Endodermal cell (in vitro differentiated cells): Measurements from ENCODE around the gene DDX51. TPM values are rescaled to one million over a fixed set of nuclear protein-coding genes. Genes with fewer than 3 reads are reported as not detected.

Experiments
- DNase-seq: peaks from one replicate; pipeline ENCODE4 v3.0.0-alpha.2; 2017
- H3K27ac ChIP-seq: 2 replicates; pipeline ENCODE4 v1.5.1; 2013; ENCODE audit warnings: mild to moderate bottlenecking, low read depth, low read length, moderate library complexity
- H3K27me3 ChIP-seq: 2 replicates; pipeline ENCODE4 v1.6.1; 2013; ENCODE audit warnings: mild to moderate bottlenecking, low read length, moderate library complexity; ENCODE audit not compliant: insufficient read depth, control insufficient read depth, poor library complexity, severe bottlenecking
- H3K36me3 ChIP-seq: 2 replicates; pipeline ENCODE4 v1.7.0; 2013; ENCODE audit warnings: mild to moderate bottlenecking, low read length, moderate library complexity; ENCODE audit not compliant: control insufficient read depth, insufficient read depth
- H3K4me1 ChIP-seq: one replicate; pipeline ENCODE4 v1.7.0; 2013; ENCODE audit warnings: low read length; ENCODE audit not compliant: control insufficient read depth, insufficient read depth
- H3K4me3 ChIP-seq: 2 replicates; pipeline ENCODE4 v1.5.1; 2013; ENCODE audit warnings: mild to moderate bottlenecking, low read length, moderate library complexity
- H3K9ac ChIP-seq: 2 replicates; pipeline ENCODE4 v1.6.1; 2013; ENCODE audit warnings: mild to moderate bottlenecking, low read length, moderate library complexity; ENCODE audit not compliant: poor library complexity, severe bottlenecking; ENCODE audit errors: extremely low read depth
- H3K9me3 ChIP-seq: 2 replicates; pipeline ENCODE4 v1.6.1; 2013; ENCODE audit warnings: mild to moderate bottlenecking, low read length, moderate library complexity; ENCODE audit not compliant: control insufficient read depth
- H3K27ac Mint-ChIP-seq: 2 replicates; pipeline ENCODE4 v1.8.0; 2020; ENCODE audit warnings: mixed read lengths
- H3K27me3 Mint-ChIP-seq: 2 replicates; pipeline ENCODE4 v1.8.0; 2021; ENCODE audit warnings: mild to moderate bottlenecking, mixed read lengths; ENCODE audit not compliant: insufficient read depth
- H3K36me3 Mint-ChIP-seq: 2 replicates; pipeline ENCODE4 v1.8.0; 2020; ENCODE audit warnings: low read depth, mixed read lengths
- H3K4me1 Mint-ChIP-seq: 2 replicates; pipeline ENCODE4 v1.8.0; 2020; ENCODE audit warnings: mixed read lengths
- H3K4me3 Mint-ChIP-seq: 2 replicates; pipeline ENCODE4 v1.8.0; 2020; ENCODE audit warnings: mild to moderate bottlenecking, moderate library complexity, mixed read lengths
- H3K9me3 Mint-ChIP-seq: 2 replicates; pipeline ENCODE4 v1.8.0; 2020; ENCODE audit warnings: mild to moderate bottlenecking, mixed read lengths
- CTCF ChIP-seq: fragments of 200-600 bp; sonication (generic); conservative IDR thresholded peaks from 2 replicates; pipeline ENCODE4 v1.5.0; 2021; ENCODE audit warnings: antibody characterized with exemption, mild to moderate bottlenecking
- WGBS, 2 experiments: methylation state at CpG; one replicate each; pipeline versions ENCODE4 v1.1.5 to v1.1.7; 2013; ENCODE audit warnings: missing lambda C conversion rate in 2 of 2, mixed read lengths in 1 of 2; ENCODE audit not compliant: insufficient coverage in 1 of 2, insufficient read length in 1 of 2; 5-methylcytosine and 5-hydroxymethylcytosine counted together
- total RNA-seq, 2 donors: library from RNA; stranded (reverse); fragmentation: NEBNext Ultra II Directional in 1 of 2; extraction: Animal tissue kit (Norgen Biotek cat#: 25700) in 1 of 2; gene quantifications; 2 replicates in 1 of 2; 3 replicates in 1 of 2; pipeline ENCODE4 v1.2.1, GENCODE V29; 2021

DDX51 gene
- total RNA-seq, 2 donors from 2014 or later, result 31.5 to 33.8 TPM

- WGBS, 2 experiments, result 93 to 94% methylated on average over 6 to 8 of the region's 9 CpGs
- no peak overlapping the region for H3K9ac ChIP-seq
- Mint-ChIP-seq H3K36me3 (peaks cover 38% of the 10 kb centered on the region), H3K4me1 (peaks cover 8% of the 10 kb centered on the region), H3K27ac (no peak overlapping the region), H3K27me3 (no peaks in the 10 kb centered on the region), H3K9me3 (no peaks in the 10 kb centered on the region), H3K4me3 (no peak overlapping the region)
- no peaks in the 10 kb centered on the region for H3K27me3 ChIP-seq
- H3K9me3 ChIP-seq, result no peaks in the 10 kb centered on the region
- DNase-seq, result peak; percentile 35
- no peak for TF ChIP-seq CTCF
- H3K27ac ChIP-seq, result no peak overlapping the region
- peaks cover 26% of the 10 kb centered on the region for H3K36me3 ChIP-seq
- H3K4me1 ChIP-seq, result no peaks in the 10 kb centered on the region
- H3K4me3 ChIP-seq, result no peak overlapping the region
These were observed 41.8 kb downstream of the DDX51 start for GRCh38 chr12:132102297-132102696.

GRCh38 chr12:132100306-132101065, 43.6 kb downstream of the DDX51 start:
- Histone ChIP-seq H3K9me3 (peaks cover 11% of the 10 kb centered on the region), H3K9ac (no peak overlapping the region), H3K27ac (no peak overlapping the region), H3K4me1 (no peaks in the 10 kb centered on the region), H3K4me3 (no peak overlapping the region), H3K27me3 (no peaks in the 10 kb centered on the region), H3K36me3 (peaks cover 33% of the 10 kb centered on the region)
- Mint-ChIP-seq H3K4me3 (no peak overlapping the region), H3K27me3 (no peaks in the 10 kb centered on the region), H3K4me1 (peaks cover 8% of the 10 kb centered on the region), H3K36me3 (peaks cover 46% of the 10 kb centered on the region), H3K27ac (no peak overlapping the region), H3K9me3 (peaks cover 7% of the 10 kb centered on the region)
- WGBS, 2 experiments, result 94 to 95% methylated on average over 6 to 13 of the region's 13 CpGs
- no peak for TF ChIP-seq CTCF
- no peak for DNase-seq

- no peaks in the 10 kb centered on the region for H3K27me3 ChIP-seq
- H3K4me1 ChIP-seq, result no peaks in the 10 kb centered on the region
- no peaks in the 10 kb centered on the region for H3K27me3 Mint-ChIP-seq
- no peak overlapping the region for H3K4me3 ChIP-seq
- H3K27ac ChIP-seq, result no peak overlapping the region
- H3K36me3 Mint-ChIP-seq, result peaks cover 45% of the 10 kb centered on the region
- H3K27ac Mint-ChIP-seq, result no peak overlapping the region
- H3K9me3 ChIP-seq, result peaks cover 15% of the 10 kb centered on the region
- TF ChIP-seq CTCF, result no peak
- no peak overlapping the region for H3K4me3 Mint-ChIP-seq
- DNase-seq, result no peak
- peaks cover 28% of the 10 kb centered on the region for H3K36me3 ChIP-seq
- no peak overlapping the region for H3K9ac ChIP-seq
- 94% methylated on average over 9 to 12 of the region's 12 CpGs for WGBS, 2 experiments
- H3K4me1 Mint-ChIP-seq, result peaks cover 8% of the 10 kb centered on the region
- peaks cover 12% of the 10 kb centered on the region for H3K9me3 Mint-ChIP-seq
These were observed 44.4 kb downstream of the DDX51 start for GRCh38 chr12:132099739-132100138.
